Suprapubic skin (tissue), 4 donors: ENCODE measurements around the gene LUZP2. TPM values are rescaled to one million over a fixed set of nuclear protein-coding genes. Genes with fewer than 3 reads are reported as not detected.

Experiments
- DNase-seq, 2 donors: peaks; one replicate each; pipeline ENCODE4 v3.0.0-alpha.2; 2019; ENCODE audit warnings: low spot score in 2 of 2
- H3K27ac ChIP-seq: fragments of 200-600 bp; sonication (generic); one replicate; pipeline ENCODE4 v1.5.1; 2019
- H3K27me3 ChIP-seq: fragments of 200-600 bp; sonication (generic); one replicate; pipeline ENCODE4 v1.5.1; 2019
- H3K36me3 ChIP-seq: fragments of 200-600 bp; sonication (generic); one replicate; pipeline ENCODE4 v1.5.1; 2019
- H3K4me1 ChIP-seq: fragments of 200-600 bp; sonication (generic); one replicate; pipeline ENCODE4 v1.5.1; 2019
- H3K4me3 ChIP-seq: fragments of 200-600 bp; sonication (generic); one replicate; pipeline ENCODE4 v1.5.1; 2019; ENCODE audit warnings: mild to moderate bottlenecking
- H3K9me3 ChIP-seq: fragments of 200-600 bp; sonication (generic); one replicate; pipeline ENCODE4 v1.5.1; 2019
- EP300 ChIP-seq: sonication (generic); formaldehyde crosslinking; IDR thresholded peaks from one replicate; pipeline ENCODE4 v1.6.1; 2017; ENCODE audit warnings: antibody characterized with exemption
- POLR2A ChIP-seq, 2 donors: fragments of 450-650 bp; IDR thresholded peaks; one replicate each; pipeline ENCODE4 v1.6.1; 2017; ENCODE audit warnings: antibody characterized with exemption in 2 of 2, mild to moderate bottlenecking in 2 of 2, moderate library complexity in 2 of 2
- POLR2AphosphoS5 ChIP-seq, 3 donors: sonication (generic); formaldehyde crosslinking; IDR thresholded peaks; one replicate each; pipeline ENCODE4 v1.6.1; 2017; ENCODE audit warnings: antibody characterized with exemption in 3 of 3
- WGBS: methylation state at CpG from one replicate; pipeline ENCODE4 v1.1.5; 2018; 5-methylcytosine and 5-hydroxymethylcytosine counted together
- total RNA-seq, 4 donors: library from RNA; depleted of rRNA; stranded (reverse); fragments of >200 nt; gene quantifications; one replicate each; pipeline ENCODE4 v1.1.0, GENCODE V29; 2016
- TF ChIP-seq, protein P1 (sequence below), 2 donors: fragments of 200-600 bp in 1 of 2; fragments of 450-650 bp in 1 of 2; sonication (generic) in 1 of 2; IDR thresholded peaks; one replicate each; pipeline ENCODE4 v1.5.1; 2016 to 2019; ENCODE audit warnings: antibody characterized with exemption in 2 of 2, mild to moderate bottlenecking in 1 of 2, moderate library complexity in 1 of 2

LUZP2 gene
- total RNA-seq, 4 donors from 2014 or later, result 0.11 TPM; not detected in 3

DNA sequence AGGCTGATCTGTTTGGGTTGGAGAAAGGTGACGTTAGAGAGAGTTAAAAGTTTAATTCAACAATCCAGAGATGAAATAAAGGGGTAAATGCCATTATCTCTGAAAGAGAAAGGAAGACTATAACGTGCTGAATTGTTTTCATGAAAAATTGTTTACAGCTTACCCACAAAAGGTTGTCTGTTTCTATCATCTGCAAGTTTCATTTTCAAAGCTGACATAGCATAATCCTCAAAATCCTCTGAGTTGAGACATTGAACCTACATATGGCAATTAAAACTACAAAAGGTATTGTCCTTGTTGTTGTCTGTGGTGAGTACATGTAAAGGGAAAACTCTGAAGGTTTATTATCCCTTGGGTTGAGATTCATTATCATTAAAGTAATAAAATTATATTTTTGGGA, 569.9 kb downstream of the LUZP2 start:
- Histone ChIP-seq H3K36me3 (no peaks in the 10 kb centered on the region), H3K27me3 (no peaks in the 10 kb centered on the region), H3K4me3 (no peak overlapping the region), H3K27ac (no peak overlapping the region), H3K4me1 (peaks cover 3% of the 10 kb centered on the region), H3K9me3 (no peaks in the 10 kb centered on the region)
- DNase-seq, result no peak
- 47% methylated on average over 2 of the region's 2 CpGs for WGBS
- TF ChIP-seq, protein P1, sequence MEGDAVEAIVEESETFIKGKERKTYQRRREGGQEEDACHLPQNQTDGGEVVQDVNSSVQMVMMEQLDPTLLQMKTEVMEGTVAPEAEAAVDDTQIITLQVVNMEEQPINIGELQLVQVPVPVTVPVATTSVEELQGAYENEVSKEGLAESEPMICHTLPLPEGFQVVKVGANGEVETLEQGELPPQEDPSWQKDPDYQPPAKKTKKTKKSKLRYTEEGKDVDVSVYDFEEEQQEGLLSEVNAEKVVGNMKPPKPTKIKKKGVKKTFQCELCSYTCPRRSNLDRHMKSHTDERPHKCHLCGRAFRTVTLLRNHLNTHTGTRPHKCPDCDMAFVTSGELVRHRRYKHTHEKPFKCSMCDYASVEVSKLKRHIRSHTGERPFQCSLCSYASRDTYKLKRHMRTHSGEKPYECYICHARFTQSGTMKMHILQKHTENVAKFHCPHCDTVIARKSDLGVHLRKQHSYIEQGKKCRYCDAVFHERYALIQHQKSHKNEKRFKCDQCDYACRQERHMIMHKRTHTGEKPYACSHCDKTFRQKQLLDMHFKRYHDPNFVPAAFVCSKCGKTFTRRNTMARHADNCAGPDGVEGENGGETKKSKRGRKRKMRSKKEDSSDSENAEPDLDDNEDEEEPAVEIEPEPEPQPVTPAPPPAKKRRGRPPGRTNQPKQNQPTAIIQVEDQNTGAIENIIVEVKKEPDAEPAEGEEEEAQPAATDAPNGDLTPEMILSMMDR (IDR thresholded peaks at IDR 0.05), result no peak
- TF ChIP-seq POLR2A (IDR thresholded peaks at IDR 0.05) (no peak), POLR2AphosphoS5 (IDR thresholded peaks at IDR 0.05) (no peak), EP300 (no peak)

- Histone ChIP-seq H3K4me1 (peaks cover 3% of the 10 kb centered on the region), H3K27me3 (no peaks in the 10 kb centered on the region), H3K4me3 (no peak overlapping the region), H3K9me3 (no peaks in the 10 kb centered on the region), H3K36me3 (no peaks in the 10 kb centered on the region), H3K27ac (no peak overlapping the region)
- DNase-seq, result no peak
- no peak for TF ChIP-seq POLR2AphosphoS5 (IDR thresholded peaks at IDR 0.05)
- 41% methylated on average over 4 of the region's 4 CpGs for WGBS
These were observed 571.6 kb downstream of the LUZP2 start for GRCh38 chr11:25068451-25068850.

- WGBS, result 87% methylated on average over 3 of the region's 6 CpGs
- no peaks in the 10 kb centered on the region for H3K36me3 ChIP-seq
- no peaks in the 10 kb centered on the region for H3K9me3 ChIP-seq
- H3K27me3 ChIP-seq, result no peaks in the 10 kb centered on the region
- H3K27ac ChIP-seq, result no peak overlapping the region
- H3K4me3 ChIP-seq, result no peak overlapping the region
- TF ChIP-seq POLR2A (IDR thresholded peaks at IDR 0.05) (no peak), POLR2AphosphoS5 (IDR thresholded peaks at IDR 0.05) (no peak), EP300 (no peak)
- TF ChIP-seq, protein P1 (IDR thresholded peaks at IDR 0.05), result no peak
- H3K4me1 ChIP-seq, result no peaks in the 10 kb centered on the region
- DNase-seq, result no peak
These were observed 597.4 kb downstream of the LUZP2 start for GRCh38 chr11:25094085-25094802.

DNA sequence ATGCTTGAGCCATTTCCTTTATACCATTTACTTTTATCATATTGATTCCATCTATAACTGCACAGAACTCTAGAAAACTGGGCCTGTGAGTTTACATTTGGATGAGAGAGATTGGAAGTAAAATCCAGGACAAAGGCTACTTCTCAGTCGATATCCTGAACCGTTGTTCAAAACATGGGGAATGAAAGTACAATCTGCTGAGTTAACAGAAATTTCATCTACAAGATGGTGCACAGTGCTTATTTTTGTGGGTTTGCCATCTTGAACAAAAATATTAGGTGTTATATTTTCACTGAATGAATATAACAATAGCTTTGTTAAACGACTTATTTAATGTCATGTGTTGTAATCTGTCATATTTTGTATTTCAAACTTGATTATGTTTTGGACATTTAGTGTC, 622.6 kb downstream of the LUZP2 start:
- no peaks in the 10 kb centered on the region for H3K4me1 ChIP-seq
- DNase-seq, result no peak
- TF ChIP-seq EP300, result no peak
- no peak for TF ChIP-seq POLR2A (IDR thresholded peaks at IDR 0.05)
- TF ChIP-seq, protein P1 (IDR thresholded peaks at IDR 0.05), result no peak
- TF ChIP-seq POLR2AphosphoS5 (IDR thresholded peaks at IDR 0.05), result no peak
- H3K27ac ChIP-seq, result no peak overlapping the region
- no peaks in the 10 kb centered on the region for H3K9me3 ChIP-seq
- no peak overlapping the region for H3K4me3 ChIP-seq
- H3K27me3 ChIP-seq, result no peaks in the 10 kb centered on the region
- 91% methylated on average over 3 of the region's 3 CpGs for WGBS
- no peaks in the 10 kb centered on the region for H3K36me3 ChIP-seq
